ENCODE data around the gene ARPC3.
A peak's percentile ranks its signal among the peaks of the same experiment; 100 is the strongest.
"Not testable (repeated sequence)": the region's sequence is repeated elsewhere in the genome, so short reads cannot be mapped to it uniquely, and the experiment has no call there.

Gene ARPC3

DNA sequence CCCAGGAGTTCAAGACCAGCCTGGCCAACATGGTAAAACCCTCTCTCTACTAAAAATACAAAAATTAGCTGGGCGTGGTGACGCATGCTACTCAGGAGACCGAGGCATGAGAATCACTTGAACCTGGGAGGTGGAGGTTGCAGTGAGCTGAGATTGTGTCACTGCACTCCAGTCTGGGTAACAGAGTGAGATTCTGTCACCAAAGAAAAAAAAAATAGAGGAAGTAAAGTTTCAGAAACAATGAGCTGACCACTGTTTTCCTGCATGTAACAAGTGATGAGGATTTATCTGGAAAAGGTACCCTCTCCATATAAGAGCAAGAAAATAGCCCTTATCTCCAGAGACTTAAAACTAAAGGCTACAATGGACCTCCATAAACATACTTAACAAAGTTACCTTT, 33.0 kb downstream of the ARPC3 start:
- DNase-seq (ENCODE audit: low read depth in 2 of 2) = not testable (repeated sequence)

DNA sequence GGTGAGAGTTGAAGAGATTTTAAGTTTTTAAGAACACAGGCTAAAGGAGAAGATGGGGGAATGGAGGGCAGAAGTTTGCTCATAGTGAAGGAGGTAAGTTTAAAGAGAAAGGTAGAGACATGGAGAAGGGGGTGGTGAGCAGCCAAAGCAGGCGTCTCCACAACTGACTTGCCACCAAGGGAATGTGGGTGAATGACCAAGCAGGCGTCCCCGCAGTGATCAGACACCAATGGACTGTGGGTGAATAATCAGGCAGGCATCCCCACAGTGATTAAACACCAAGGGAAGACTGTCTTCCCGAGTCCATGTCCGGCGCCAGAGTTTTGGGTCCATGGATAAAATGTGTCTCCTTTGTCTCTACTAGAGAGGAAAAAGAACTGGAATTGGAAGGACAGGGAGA, 40.1 kb downstream of the ARPC3 start:
- not testable (repeated sequence) for DNase-seq (ENCODE audit: low read depth in 2 of 2)

DNA sequence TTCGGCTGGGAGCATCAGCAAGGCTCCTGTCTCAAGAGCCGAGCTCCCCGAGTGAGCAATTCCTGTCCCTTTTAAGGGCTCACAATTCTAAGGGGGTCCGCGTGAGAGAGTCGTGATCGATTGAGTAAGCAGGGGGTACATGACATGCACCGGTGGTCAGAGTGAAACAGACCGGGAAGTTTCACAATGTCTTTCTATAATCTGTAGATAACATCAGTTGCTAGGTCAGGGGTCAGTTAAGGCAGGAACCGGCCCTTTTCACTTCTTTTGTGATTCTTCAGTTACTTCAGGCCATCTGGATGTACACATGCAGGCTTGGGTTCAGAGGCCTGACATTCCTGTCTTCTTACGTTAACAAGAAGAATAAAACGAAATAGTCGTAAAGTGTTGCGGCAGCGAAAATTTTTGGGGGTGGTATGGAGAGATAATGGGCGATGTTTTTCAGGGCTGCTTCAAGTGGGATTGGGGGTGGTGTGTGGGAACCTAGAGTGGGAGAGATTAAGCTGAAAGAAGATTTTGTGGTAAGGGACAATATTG, 44.9 kb downstream of the ARPC3 start:
- not testable (repeated sequence) for DNase-seq (ENCODE audit: low read depth in 2 of 2)

DNA sequence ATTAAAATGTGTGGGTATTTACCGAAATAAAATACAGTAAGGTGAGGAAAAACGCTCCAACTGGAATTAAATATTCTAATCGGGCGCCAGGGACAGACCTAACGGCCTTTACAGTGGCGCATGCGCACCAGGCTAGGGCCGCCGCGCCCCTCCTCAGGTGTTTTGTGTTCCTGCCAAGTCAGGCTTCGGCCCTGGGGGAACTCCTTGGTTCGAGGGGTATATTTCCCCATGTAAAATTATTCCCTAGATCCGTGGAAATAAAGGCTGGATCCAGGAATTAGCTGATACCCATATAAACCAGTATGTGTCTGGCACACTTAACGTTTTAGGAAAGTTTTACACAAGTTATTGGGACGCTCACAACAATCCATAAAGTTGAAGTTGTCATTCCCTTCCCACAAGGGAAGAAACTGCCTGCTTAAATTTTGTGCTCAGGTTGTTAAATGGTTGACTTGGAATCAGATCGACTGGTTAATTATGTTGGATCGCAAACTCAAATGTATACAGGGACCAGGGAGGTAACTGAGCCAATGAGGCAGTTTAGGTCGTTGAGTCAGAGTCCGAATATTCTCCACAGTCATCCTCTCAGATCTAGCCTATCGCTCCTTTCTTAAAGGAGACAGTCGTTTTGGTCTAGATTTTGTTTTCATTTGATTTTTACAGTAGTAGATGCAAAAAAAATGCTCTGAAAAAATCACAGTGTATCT, 46.0 kb downstream of the ARPC3 start:
- DNase-seq (ENCODE audit: low read depth in 2 of 2) = peak; percentile 72 to 74

DNA sequence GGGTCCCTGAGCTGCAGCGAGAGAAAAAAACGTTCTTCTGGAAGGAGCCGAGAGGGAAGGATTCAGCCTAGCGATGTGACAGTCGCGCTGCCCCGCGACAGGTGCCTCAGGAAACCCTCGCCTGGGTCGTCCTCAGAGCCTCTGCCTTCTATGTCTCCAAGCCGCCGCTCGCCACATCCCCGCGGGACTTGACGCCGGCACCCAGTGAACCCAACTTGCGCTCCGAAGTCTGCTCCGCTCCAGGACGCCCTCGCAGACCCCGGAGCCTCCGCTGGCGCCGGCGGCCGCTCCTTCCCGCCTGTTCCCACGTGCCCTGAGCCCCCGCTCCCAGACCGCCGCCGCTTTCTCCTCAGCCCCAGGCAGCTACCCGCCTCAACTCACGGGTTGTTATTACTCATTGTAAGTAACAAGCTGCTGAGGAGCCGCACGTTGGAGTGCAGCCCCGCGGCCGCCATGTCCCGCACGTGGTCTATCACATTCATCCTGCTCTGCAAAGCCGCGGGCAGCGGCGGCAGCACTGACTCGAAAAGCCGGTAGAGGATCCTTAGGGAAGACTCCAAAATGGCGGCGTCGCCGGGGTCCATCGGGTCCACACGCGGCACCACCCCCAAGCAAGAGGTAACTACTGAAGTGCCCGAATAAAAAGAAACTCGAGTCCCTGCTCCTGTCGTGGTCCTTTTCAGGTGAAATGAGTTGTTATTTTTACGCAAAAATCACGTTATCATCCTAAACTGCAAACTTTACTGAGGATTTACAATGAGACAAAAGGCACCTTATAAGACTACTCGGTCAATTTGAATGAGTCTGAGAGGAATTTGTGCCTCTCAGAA, 46.8 kb downstream of the ARPC3 start, which contains the start of gene ANAPC7:
ANAPC7 (minus strand) TSS at position 563 of the 830 bp plus-strand sequence; CDS start at position 482, 81 bp downstream.
- peak; percentile 76 to 78 for DNase-seq (ENCODE audit: low read depth in 2 of 2)
